Globus pallidus (tissue), 1 donor: ENCODE results near the gene NEDD4L.

ENCODE experiments used
- DNase-seq: peaks from one replicate; pipeline ENCODE4 v3.0.0-alpha.2; 2015; ENCODE audit warnings: low spot score

Gene NEDD4L

GRCh38 chr18:58320907-58321561 lies 277.0 kb downstream of the NEDD4L start:
- no peak for DNase-seq

GRCh38 chr18:58321986-58322385 lies 278.0 kb downstream of the NEDD4L start:
- peak; percentile 54 for DNase-seq

GRCh38 chr18:58322464-58322863 lies 278.4 kb downstream of the NEDD4L start:
- no peak for DNase-seq

- no peak for DNase-seq
Measured at GRCh38 chr18:58323866-58324762, 280.1 kb downstream of the NEDD4L start.

GRCh38 chr18:58324824-58325480 lies 280.9 kb downstream of the NEDD4L start:
- no peak for DNase-seq

- no peak for DNase-seq
Measured at GRCh38 chr18:58325494-58325893, 281.5 kb downstream of the NEDD4L start.

GRCh38 chr18:58334061-58334460 lies 290.0 kb downstream of the NEDD4L start:
- DNase-seq: no peak

- no peak for DNase-seq
Measured at GRCh38 chr18:58335223-58335622, 291.2 kb downstream of the NEDD4L start.

- DNase-seq: no peak
Measured at GRCh38 chr18:58335821-58336220, 291.8 kb downstream of the NEDD4L start.

GRCh38 chr18:58336605-58337004 lies 292.6 kb downstream of the NEDD4L start:
- DNase-seq: no peak

GRCh38 chr18:58337285-58337684 lies 293.3 kb downstream of the NEDD4L start:
- no peak for DNase-seq

GRCh38 chr18:58337686-58338085 lies 293.7 kb downstream of the NEDD4L start:
- no peak for DNase-seq

GRCh38 chr18:58338141-58338540 lies 294.1 kb downstream of the NEDD4L start:
- no peak for DNase-seq

- DNase-seq: no peak
Measured at GRCh38 chr18:58338961-58339592, 295.1 kb downstream of the NEDD4L start.

- no peak for DNase-seq
Measured at GRCh38 chr18:58339890-58340289, 295.9 kb downstream of the NEDD4L start.

- DNase-seq: no peak
Measured at GRCh38 chr18:58341916-58342315, 297.9 kb downstream of the NEDD4L start.

GRCh38 chr18:58344080-58344670 lies 300.1 kb downstream of the NEDD4L start:
- DNase-seq: no peak

- DNase-seq: no peak
Measured at GRCh38 chr18:58344861-58345463, 300.9 kb downstream of the NEDD4L start.

GRCh38 chr18:58345875-58346274 lies 301.8 kb downstream of the NEDD4L start:
- DNase-seq: no peak

GRCh38 chr18:58347135-58347534 lies 303.1 kb downstream of the NEDD4L start:
- DNase-seq: no peak

GRCh38 chr18:58348517-58348916 lies 304.5 kb downstream of the NEDD4L start:
- no peak for DNase-seq

GRCh38 chr18:58348951-58349350 lies 304.9 kb downstream of the NEDD4L start:
- DNase-seq: no peak
